GM21619 (cell line): Measurements from ENCODE around the gene CISD2.
A peak's percentile ranks its signal among the peaks of the same experiment; 100 is the strongest.
"Not testable (repeated sequence)": the region's sequence is repeated elsewhere in the genome, so short reads cannot be mapped to it uniquely, and the experiment has no call there.

Source experiments
- ATAC-seq: cut with Tn5 transposase; IDR thresholded peaks from one replicate; pipeline ENCODE4 v1.9.1; 2021; ENCODE audit not compliant: unreplicated experiment

CISD2 gene

GRCh38 chr4:102849579-102850104 lies 19.1 kb upstream of the CISD2 start:
- ATAC-seq = no peak

DNA sequence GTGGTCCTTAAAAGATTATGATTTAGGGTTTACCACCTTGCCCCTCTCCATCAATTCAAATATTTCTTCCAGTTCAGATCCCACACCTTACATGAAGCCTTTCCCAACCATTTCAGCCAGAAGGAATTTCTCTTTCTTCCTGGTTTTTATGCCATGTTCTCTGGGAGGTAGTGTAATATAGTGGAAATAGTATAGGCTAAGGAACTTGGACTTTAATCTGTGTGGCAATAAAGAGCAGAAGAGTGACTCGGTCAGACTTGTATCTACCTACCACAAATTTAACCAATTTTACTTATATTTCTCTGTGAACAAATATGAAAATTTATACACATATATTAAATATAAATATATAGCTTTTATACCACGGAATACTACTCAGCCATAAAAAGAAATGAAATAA lies 18.4 kb upstream of the CISD2 start:
- no peak for ATAC-seq

GRCh38 chr4:102858828-102859464 lies 9.8 kb upstream of the CISD2 start:
- no peak for ATAC-seq

DNA sequence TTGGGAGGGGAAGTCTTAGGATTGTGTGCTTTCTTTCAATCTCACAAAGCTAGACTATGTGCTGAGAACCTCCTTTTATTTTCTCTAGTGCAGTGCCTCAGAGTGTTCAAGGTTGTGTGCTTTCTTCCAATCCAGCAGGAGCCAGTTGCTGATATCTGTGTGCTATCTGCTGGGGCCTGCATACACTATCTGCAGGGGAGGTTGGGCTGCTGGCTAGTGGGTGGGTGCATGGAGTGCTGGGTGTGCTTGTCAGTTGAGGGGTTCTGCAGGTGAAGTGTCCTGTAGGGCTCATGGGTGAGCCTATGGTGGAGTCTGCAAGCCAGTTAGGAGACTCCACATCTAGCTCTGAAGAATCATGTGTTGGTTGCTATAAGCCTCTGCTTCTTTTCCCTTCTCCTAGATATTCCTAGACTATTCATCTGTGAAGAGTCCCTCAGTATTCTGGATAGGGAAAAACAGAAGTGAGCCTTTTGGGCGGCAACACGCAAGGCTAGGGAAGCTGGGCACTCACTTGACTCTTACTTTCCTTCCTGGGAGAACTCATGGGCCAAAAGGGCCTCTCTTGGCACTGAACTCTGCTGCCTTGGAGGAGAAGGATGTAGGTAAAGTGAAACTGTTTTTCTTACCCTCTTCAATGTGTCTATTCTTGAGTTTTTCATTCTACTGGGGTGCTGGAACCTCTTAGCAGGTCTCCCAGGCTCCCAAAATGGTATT lies 8.0 kb upstream of the CISD2 start:
- ATAC-seq = no peak

DNA sequence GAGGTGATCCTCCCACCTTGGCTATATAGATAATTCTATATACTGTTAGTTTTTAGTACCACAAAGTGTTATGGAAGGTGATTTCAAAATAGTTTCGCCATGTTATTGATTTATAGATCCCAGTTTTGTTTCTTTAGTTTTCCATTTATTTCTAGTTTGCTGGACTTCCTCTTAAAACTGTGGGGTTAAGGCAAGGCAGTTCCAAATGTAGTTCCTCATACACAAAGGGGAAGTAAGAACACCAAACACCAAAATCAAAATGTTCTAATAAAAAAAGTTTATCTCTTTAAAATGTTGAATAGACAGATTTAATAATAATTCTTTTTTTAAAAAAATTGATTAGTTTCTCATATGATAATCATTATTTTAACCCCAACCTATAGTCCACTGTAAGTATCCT lies 6.8 kb upstream of the CISD2 start:
- ATAC-seq = no peak

GRCh38 chr4:102862747-102863146 lies 6.0 kb upstream of the CISD2 start:
- no peak for ATAC-seq

- not testable (repeated sequence) for ATAC-seq
These were observed 3.5 kb upstream of the CISD2 start for GRCh38 chr4:102865327-102865726.

DNA sequence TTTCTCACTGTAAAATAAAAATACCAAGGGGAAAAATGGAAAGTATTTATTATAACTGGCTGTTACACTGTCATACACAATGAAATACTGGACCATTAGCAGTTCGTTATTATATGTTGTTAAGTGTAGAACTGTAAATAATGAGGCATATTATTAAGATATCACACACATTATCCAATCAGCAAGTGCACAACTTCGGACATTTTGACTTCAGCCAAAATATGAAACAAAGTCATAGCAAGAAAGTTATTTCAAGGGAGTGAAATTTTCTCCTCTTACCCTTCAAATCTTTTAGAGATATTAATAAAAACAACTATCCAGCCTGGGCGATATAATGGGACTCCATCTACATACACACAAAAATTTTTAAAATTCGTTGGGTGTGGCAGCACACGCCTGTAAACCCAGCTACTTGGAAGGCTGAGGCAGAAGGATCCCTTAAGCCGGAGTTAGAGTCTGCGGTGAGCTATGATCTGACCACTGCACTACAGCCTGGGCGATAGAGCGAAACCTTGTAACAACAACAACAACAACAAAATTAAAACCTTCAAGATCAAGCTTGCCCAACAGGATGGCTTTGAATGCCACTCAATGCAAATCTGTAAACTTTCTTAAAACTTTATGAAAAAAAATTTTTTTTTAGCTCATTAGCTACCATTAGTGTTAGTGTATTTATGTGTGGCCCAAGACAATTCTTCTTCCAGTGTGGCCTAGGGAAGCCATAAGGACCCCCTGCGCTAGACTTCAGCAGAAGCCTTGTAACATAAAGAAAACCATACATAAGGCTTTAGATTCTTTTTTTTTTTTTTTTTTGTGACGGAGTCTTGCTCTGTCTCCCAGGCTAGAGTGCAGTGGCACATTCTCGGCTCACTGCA lies 1.3 kb upstream of the CISD2 start:
- peak; percentile 7 for ATAC-seq

DNA sequence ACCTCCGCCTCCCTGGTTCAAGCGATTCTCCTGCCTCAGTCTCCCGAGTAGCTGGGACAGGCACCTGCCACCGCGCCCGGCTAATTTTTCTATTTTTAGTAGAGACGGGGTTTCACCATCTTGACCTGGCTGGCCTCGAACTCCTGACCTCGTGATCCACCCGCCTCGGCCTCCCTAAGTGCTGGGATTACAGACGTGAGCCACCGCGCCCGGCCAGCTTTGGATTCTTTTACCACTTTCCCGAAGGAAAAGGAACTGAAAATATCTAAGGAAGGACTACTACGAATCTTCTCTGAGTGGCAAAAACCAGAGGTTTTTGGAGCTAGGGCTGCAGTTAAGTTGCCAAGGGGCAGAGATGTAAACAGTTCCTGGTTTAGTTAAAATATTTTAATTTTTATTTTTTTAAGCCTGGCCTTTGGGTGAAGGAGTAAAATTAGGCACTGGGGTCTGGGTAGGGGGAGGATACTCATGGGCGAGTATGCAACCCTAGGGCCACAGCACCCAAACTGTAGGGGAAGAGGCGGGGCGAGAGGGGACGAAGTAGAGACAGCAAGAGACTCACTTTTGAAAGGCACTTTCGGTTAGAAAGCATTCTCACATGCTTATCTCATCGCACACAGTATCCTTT lies 525 bp upstream of the CISD2 start:
- no peak for ATAC-seq

DNA sequence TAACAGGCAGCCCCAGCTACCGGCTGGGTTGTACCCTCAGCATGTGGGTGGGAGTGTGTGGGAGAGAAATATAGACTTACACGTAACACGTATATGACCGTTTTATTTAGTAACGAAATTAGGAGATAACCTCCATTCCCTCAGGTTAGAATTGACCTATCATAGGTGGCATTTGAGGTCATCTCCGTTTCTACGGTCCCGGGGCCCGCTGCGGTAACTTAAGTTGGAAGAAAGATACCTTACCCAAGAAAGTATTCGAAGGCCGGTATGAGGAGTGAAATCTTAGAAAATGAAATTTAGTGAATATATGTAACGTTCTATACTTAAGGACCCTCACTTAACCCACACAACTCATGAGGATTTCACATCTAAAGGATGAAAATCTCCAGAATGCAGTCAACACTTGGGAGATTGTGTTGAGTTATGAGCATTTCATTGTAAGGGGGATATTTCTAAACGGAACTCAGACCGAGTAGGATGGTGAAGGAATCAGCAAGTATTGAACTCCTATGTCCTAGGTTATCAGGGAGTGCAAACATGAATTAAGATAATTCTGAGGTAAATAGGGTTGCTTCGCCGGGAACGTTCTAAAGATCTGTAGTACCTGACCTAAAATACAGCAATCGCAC lies 891 bp downstream of the CISD2 start:
- peak; percentile 20 for ATAC-seq

DNA sequence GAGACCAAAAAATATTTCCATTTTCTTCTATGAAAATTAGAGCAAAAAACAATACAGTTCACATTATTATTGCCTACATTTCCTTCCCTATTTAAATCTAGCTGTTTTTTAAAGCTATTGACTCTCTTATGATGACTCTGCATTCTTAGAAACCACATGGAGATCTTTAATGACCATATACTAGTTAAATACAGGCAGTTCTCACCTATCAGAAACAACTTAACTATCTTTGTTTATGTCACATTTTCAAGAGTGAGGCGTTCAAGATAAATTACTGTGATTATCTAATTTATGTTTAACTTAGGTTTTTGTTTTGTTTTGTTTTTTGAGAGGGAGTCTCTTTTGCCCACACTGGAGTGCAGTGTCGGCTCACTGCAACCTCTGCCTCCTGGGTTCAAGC lies 3.0 kb downstream of the CISD2 start:
- no peak for ATAC-seq

GRCh38 chr4:102877477-102878106 lies 8.8 kb downstream of the CISD2 start:
- ATAC-seq = not testable (repeated sequence)

DNA sequence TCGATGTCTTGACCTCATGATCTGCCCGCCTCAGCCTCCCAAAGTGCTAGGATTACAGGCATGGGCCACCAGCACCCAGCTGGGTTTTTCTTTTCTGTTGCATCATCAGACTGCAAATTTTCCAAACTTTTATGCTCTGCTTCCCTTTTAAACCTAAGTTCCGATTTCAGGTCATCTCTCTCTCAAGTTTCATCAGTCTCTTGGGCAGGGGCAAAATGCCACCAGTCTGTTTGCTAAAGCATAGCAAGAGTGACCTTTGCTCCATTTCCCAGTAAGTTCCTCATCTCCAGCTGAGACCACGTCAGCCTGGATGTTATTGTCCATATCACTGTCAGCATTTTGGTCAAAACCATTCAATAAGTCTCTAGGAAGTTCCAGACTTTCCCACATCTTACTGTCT lies 9.6 kb downstream of the CISD2 start:
- not testable (repeated sequence) for ATAC-seq

DNA sequence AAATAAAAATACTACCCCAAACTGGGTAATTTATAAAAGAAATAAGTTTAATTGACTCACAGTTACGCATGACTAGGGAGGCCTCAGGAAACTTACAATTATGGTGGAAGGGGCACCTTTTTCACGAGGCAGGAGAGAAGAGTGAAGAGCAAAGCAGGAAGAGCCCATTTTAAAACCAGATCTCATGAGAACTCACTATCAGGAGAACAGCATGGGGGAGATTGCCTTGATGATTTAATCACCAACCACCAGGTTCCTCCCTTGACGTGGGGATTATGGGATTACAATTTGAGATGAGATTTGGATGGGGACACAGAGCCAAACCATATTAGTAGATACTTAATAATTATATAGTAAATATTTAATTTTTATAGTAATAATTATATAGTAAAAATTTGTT lies 10.1 kb downstream of the CISD2 start:
- ATAC-seq = no peak

DNA sequence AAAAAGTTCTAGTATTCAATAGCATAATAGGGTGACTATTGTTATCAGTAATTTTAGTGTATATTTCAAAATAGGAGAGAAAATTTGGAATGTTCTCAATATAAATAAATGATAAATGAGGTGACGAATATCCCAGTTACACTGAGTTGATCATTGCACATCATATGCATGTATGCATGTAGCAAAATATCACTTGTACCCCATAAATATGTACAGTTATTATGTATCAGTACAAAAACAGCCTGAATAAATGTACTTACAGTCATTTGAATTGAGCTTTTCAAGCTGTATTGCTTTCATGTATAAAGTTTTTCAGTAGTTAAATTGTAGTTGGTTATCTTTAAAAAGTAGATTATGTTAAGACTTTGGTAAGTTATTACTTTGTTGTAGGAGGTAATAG lies 12.6 kb downstream of the CISD2 start:
- ATAC-seq = no peak

- no peak for ATAC-seq
These were observed 14.5 kb downstream of the CISD2 start for GRCh38 chr4:102883278-102883677.

- ATAC-seq = not testable (repeated sequence)
These were observed 19.8 kb downstream of the CISD2 start for GRCh38 chr4:102888570-102888969.

GRCh38 chr4:102889866-102890265 lies 21.1 kb downstream of the CISD2 start:
- not testable (repeated sequence) for ATAC-seq

DNA sequence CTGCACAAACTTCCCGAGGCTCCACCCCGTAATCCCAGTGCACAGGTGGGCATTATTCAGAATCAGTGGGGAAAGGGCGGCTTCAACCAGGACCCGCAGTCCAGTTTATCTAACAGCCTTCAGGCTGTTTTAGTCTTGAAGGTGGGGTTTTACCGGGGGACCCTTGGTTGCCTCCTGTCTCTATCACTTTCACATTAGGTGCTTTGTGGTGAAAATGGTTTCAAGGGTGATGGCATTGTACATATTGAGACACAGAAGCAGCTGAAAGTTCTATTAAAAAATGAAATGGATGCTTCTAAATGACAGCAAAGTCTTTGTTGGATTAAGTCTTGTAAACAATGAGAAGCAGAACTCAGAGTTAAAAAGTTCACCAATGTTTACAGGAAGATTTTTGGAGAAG lies 27.8 kb downstream of the CISD2 start:
- ATAC-seq = not testable (repeated sequence)

DNA sequence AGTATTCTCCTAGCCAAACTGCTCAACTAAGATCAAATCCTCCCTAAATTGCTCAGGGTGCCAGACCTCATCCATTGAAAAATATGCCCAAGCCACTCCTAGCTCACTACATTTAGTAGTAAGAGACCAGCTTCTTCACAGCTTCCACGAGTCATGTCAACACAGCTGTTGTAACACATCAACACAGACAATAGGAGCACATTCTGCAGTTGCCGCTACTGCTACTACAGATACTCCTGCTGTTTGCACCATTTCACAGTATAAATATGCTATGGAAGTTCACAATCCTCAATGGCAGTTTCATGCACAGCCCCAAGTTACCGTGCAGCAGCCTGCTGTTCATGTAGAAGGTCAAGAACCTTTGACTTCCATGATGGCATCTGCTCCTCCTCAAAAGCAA lies 28.8 kb downstream of the CISD2 start:
- not testable (repeated sequence) for ATAC-seq
